Chondrocyte (in vitro differentiated cells): Measurements from ENCODE around the gene MYH14. TPM values are rescaled to one million over a fixed set of nuclear protein-coding genes. Genes with fewer than 3 reads are reported as not detected.

Source experiments
- DNase-seq: peaks from one replicate; pipeline ENCODE4 v3.0.0; 2021; ENCODE audit warnings: mixed read lengths, low spot score
- H3K27ac Mint-ChIP-seq: one replicate; pipeline ENCODE4 v1.8.0; 2021; ENCODE audit warnings: mild to moderate bottlenecking, moderate library complexity, mixed read lengths; ENCODE audit not compliant: unreplicated experiment
- H3K27me3 Mint-ChIP-seq: 2 replicates; pipeline ENCODE4 v1.8.0; 2021; ENCODE audit warnings: low read depth, mixed read lengths
- H3K36me3 Mint-ChIP-seq: 2 replicates; pipeline ENCODE4 v1.8.0; 2021; ENCODE audit warnings: low read depth, mixed read lengths
- H3K4me1 Mint-ChIP-seq: 2 replicates; pipeline ENCODE4 v1.8.0; 2021; ENCODE audit warnings: low read depth, mild to moderate bottlenecking, mixed read lengths
- H3K4me3 Mint-ChIP-seq: one replicate; pipeline ENCODE4 v1.8.0; 2021; ENCODE audit warnings: mild to moderate bottlenecking, moderate library complexity, mixed read lengths; ENCODE audit not compliant: unreplicated experiment
- H3K9me3 Mint-ChIP-seq: 2 replicates; pipeline ENCODE4 v1.8.0; 2021; ENCODE audit warnings: low read depth, mixed read lengths
- CTCF ChIP-seq: fragments of 200-600 bp; sonication (generic); IDR thresholded peaks from 2 replicates; pipeline ENCODE4 v1.5.0; 2021; ENCODE audit warnings: antibody characterized with exemption, mild to moderate bottlenecking, moderate library complexity
- total RNA-seq: library from RNA; stranded (reverse); gene quantifications from 3 replicates; pipeline ENCODE4 v1.2.1, GENCODE V29; 2021

The MYH14 gene
- total RNA-seq, 1 donor from 2014 or later, result 10.2 TPM

DNA sequence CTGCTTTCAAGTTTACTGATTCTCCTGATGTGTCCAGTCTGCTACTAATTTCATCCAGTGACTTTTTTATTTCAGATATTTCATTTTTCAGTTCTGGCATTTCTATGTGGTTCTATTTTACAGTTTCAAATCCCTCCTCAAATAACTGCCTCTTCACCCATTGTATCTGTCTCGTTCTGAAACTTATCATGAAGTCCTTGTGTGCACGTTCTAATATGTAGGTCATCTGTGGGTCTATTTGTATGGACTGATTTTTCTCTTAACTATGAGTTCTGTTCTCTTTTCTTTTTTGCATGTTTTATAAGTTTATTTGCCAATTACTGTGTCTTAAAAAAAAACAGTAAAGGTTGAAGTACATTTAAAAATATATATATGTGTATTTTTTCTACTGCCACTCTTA is 82.4 kb downstream of the MYH14 start:
- no peaks in the 10 kb centered on the region for H3K4me1 Mint-ChIP-seq
- no peak for TF ChIP-seq CTCF
- no peaks in the 10 kb centered on the region for H3K27me3 Mint-ChIP-seq
- no peak overlapping the region for H3K4me3 Mint-ChIP-seq
- peaks cover 20% of the 10 kb centered on the region for H3K36me3 Mint-ChIP-seq
- no peak overlapping the region for H3K27ac Mint-ChIP-seq
- DNase-seq, result no peak
- peaks cover 23% of the 10 kb centered on the region for H3K9me3 Mint-ChIP-seq

- H3K4me3 Mint-ChIP-seq, result no peak overlapping the region
- no peaks in the 10 kb centered on the region for H3K4me1 Mint-ChIP-seq
- no peaks in the 10 kb centered on the region for H3K27me3 Mint-ChIP-seq
- no peak overlapping the region for H3K27ac Mint-ChIP-seq
- H3K9me3 Mint-ChIP-seq, result peaks cover 23% of the 10 kb centered on the region
- DNase-seq, result no peak
- no peak for TF ChIP-seq CTCF
- peaks cover 20% of the 10 kb centered on the region for H3K36me3 Mint-ChIP-seq
Measured at GRCh38 chr19:50286443-50286842, 83.0 kb downstream of the MYH14 start.

DNA sequence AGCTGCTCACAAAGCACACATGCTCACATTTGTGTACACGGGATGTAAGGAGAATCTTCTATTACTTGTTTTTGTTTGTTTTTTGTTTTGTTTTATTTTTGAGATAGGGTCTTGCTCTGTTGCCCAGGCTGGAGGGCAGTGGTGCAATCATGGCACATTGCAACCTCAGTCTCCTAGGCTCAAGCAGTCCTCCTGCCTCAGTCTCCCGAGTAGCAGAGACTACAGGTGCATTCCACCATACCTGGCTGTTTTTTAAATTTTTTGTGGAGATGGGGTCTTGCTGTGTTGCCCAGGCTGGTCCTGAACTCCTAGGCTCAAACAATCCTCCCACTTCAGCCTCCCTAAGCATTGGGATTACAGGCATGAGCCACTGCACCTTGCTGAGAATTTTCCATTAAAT is 83.9 kb downstream of the MYH14 start:
- H3K4me1 Mint-ChIP-seq, result no peaks in the 10 kb centered on the region
- H3K27ac Mint-ChIP-seq, result no peak overlapping the region
- no peaks in the 10 kb centered on the region for H3K27me3 Mint-ChIP-seq
- no peak for DNase-seq
- H3K9me3 Mint-ChIP-seq, result peaks cover 23% of the 10 kb centered on the region
- TF ChIP-seq CTCF, result no peak
- H3K4me3 Mint-ChIP-seq, result no peak overlapping the region
- peaks cover 20% of the 10 kb centered on the region for H3K36me3 Mint-ChIP-seq

- Mint-ChIP-seq H3K27ac (no peak overlapping the region), H3K27me3 (no peaks in the 10 kb centered on the region), H3K4me3 (no peak overlapping the region), H3K36me3 (peaks cover 23% of the 10 kb centered on the region), H3K4me1 (no peaks in the 10 kb centered on the region), H3K9me3 (peaks cover 23% of the 10 kb centered on the region)
- no peak for DNase-seq
- TF ChIP-seq CTCF, result no peak
Measured at GRCh38 chr19:50288954-50289353, 85.5 kb downstream of the MYH14 start.

GRCh38 chr19:50290011-50290410 is 86.6 kb downstream of the MYH14 start:
- DNase-seq, result no peak
- H3K36me3 Mint-ChIP-seq, result peaks cover 24% of the 10 kb centered on the region
- H3K4me1 Mint-ChIP-seq, result no peaks in the 10 kb centered on the region
- no peak overlapping the region for H3K4me3 Mint-ChIP-seq
- H3K27ac Mint-ChIP-seq, result no peak overlapping the region
- H3K27me3 Mint-ChIP-seq, result no peaks in the 10 kb centered on the region
- H3K9me3 Mint-ChIP-seq, result peaks cover 23% of the 10 kb centered on the region
- TF ChIP-seq CTCF, result no peak
